PC-9 (cell line): Measurements from ENCODE around the gene PTPRD. TPM values are rescaled to one million over a fixed set of nuclear protein-coding genes. Genes with fewer than 3 reads are reported as not detected.

Experiments used
- BruUV-seq: library from RNA; stranded (reverse); fragments of 400-500 nt; replicated peaks from 2 replicates; lab custom pipeline; 2021; lab: Mats Ljungman, UMichigan
- CTCF ChIA-PET: fragments of 300-600 bp; sonication (Branson Sonifier 250); formaldehyde crosslinking; loops from one replicate; lab custom pipeline; 2022; ENCODE audit warnings: antibody characterized with exemption; lab: Charles Lee
- POLR2A ChIA-PET: fragments of 300-600 bp; sonication (Branson Sonifier 250); formaldehyde crosslinking; loops from one replicate; lab custom pipeline; 2022; ENCODE audit warnings: antibody characterized with exemption; ENCODE audit not compliant: unreplicated experiment; lab: Charles Lee
- DNase-seq, 2 experiments: peaks; one replicate each; pipeline versions ENCODE4 v3.0.0 to v3.0.0-alpha.2; 2015 to 2022; ENCODE audit warnings: mixed read lengths in 1 of 2
- H2AFZ ChIP-seq: fragments of 200-600 bp; sonication (generic); 2 replicates; pipeline ENCODE4 v1.8.1; 2017; ENCODE audit warnings: antibody characterized with exemption
- H3F3A ChIP-seq: fragments of 200-600 bp; sonication (generic); 2 replicates; pipeline ENCODE4 v1.8.1; 2017; ENCODE audit warnings: antibody characterized with exemption, mild to moderate bottlenecking, low read depth; ENCODE audit not compliant: insufficient read depth
- H3K27ac ChIP-seq: fragments of 200-600 bp; sonication (generic); 2 replicates; pipeline ENCODE4 v1.6.1; 2016; ENCODE audit warnings: mixed run types
- H3K27me3 ChIP-seq: fragments of 200-600 bp; sonication (generic); 2 replicates; pipeline ENCODE4 v1.6.1; 2016; ENCODE audit warnings: low read depth, mixed run types; ENCODE audit not compliant: insufficient read depth
- H3K36me3 ChIP-seq: fragments of 200-600 bp; sonication (generic); 2 replicates; pipeline ENCODE4 v1.6.1; 2016; ENCODE audit warnings: low read depth, mixed run types
- H3K4me1 ChIP-seq: fragments of 200-600 bp; sonication (generic); replicated peaks from 2 replicates; pipeline ENCODE4 v1.6.1; 2016; ENCODE audit warnings: mixed run types; ENCODE audit not compliant: insufficient read depth
- H3K4me2 ChIP-seq: fragments of 200-600 bp; sonication (generic); 2 replicates; pipeline ENCODE4 v1.6.1; 2017; ENCODE audit warnings: mixed run types
- H3K4me3 ChIP-seq: fragments of 200-600 bp; sonication (generic); 2 replicates; pipeline ENCODE4 v1.6.1; 2016; ENCODE audit warnings: mixed run types
- H3K79me2 ChIP-seq: fragments of 200-600 bp; sonication (generic); 2 replicates; pipeline ENCODE4 v1.6.1; 2017; ENCODE audit warnings: low read depth, mixed run types
- H3K9me2 ChIP-seq: fragments of 200-600 bp; sonication (generic); 2 replicates; pipeline ENCODE4 v1.8.1; 2017; ENCODE audit warnings: mild to moderate bottlenecking; ENCODE audit not compliant: insufficient read depth
- H3K9me3 ChIP-seq: fragments of 200-600 bp; sonication (generic); 2 replicates; pipeline ENCODE4 v1.8.1; 2016; ENCODE audit warnings: low read depth; ENCODE audit not compliant: insufficient read depth
- H4K20me1 ChIP-seq: fragments of 200-600 bp; sonication (generic); 2 replicates; pipeline ENCODE4 v1.8.1; 2017; ENCODE audit not compliant: insufficient read depth
- CTCF ChIP-seq: fragments of 200-600 bp; sonication (generic); conservative IDR thresholded peaks from 2 replicates; pipeline ENCODE4 v1.6.1; 2017; ENCODE audit warnings: mixed run types, antibody characterized with exemption, mild to moderate bottlenecking, moderate library complexity
- EZH2 ChIP-seq: fragments of 200-600 bp; sonication (generic); IDR thresholded peaks from 2 replicates; pipeline ENCODE4 v1.8.0; 2017; ENCODE audit warnings: antibody characterized with exemption, low read depth
- intact Hi-C: fragments of 100-400 bp; cut with micrococcal nuclease; formaldehyde crosslinking; loops from one replicate; pipeline ENCODE4 v1.10.0; 2022; ENCODE audit not compliant: unreplicated experiment
- total RNA-seq: library from RNA; stranded (reverse); gene quantifications from 2 replicates; pipeline ENCODE4 v1.2.3, GENCODE V29; 2021

Gene PTPRD
- total RNA-seq, 1 experiment from 2014 or later: not detected

DNA sequence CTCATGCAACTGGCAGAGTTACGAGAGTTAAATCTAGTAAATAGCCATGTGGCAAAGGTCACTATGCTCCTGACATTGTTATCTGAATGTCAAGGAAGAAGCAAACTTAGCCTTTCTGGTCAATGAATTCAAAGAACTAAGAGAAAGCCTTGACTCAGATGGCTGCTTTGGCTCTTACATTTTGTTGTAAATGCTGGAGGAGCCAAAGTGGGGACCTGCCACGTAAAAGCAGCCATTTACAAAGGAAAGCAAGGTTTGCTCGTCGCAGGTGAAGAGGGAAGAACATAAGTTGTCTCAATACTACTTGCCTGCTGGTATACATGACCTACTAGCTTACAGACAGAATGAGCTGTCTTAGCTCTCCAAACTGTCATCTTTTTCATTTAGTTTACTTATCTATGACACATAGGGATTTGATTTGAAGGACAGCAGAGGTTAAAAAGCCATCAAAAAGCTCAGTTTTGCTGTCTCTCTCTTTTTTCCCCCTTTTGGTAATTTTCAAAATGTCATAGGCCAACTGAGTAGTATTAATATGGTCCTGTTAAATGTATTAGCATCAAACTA, 1760.4 kb downstream of the PTPRD start:
- no peak for TF ChIP-seq EZH2
- no peak for TF ChIP-seq CTCF
- intact Hi-C loops: no loop called here

GRCh38 chr9:8850914-8851313, 1761.9 kb downstream of the PTPRD start:
- Histone ChIP-seq H3K27me3 (no peaks in the 10 kb centered on the region), H3K9me3 (no peaks in the 10 kb centered on the region), H3K4me1 (no peaks in the 10 kb centered on the region), H2AFZ (no peak overlapping the region), H3K9me2 (no peaks in the 10 kb centered on the region), H3K27ac (no peak overlapping the region), H3K36me3 (no peaks in the 10 kb centered on the region), H3F3A (no peaks in the 10 kb centered on the region), H3K79me2 (no peaks in the 10 kb centered on the region), H4K20me1 (no peaks in the 10 kb centered on the region), H3K4me2 (no peak overlapping the region), H3K4me3 (no peak overlapping the region)
- ChIA-PET POLR2A (no interaction called here), CTCF (no interaction called here)
- intact Hi-C loops: no loop called here
- no peak for DNase-seq
- no TSS peak for BruUV-seq
- TF ChIP-seq CTCF: no peak

More for the DNA sequence above, 1760.4 kb downstream of the PTPRD start:
- H4K20me1 ChIP-seq: no peaks in the 10 kb centered on the region
- no peaks in the 10 kb centered on the region for H3K27me3 ChIP-seq
- H3K4me3 ChIP-seq: no peak overlapping the region
- H3F3A ChIP-seq: no peaks in the 10 kb centered on the region
- CTCF ChIA-PET: no interaction called here
- no peaks in the 10 kb centered on the region for H3K36me3 ChIP-seq
- no peak overlapping the region for H2AFZ ChIP-seq
- no peak overlapping the region for H3K27ac ChIP-seq
- POLR2A ChIA-PET: no interaction called here
- H3K79me2 ChIP-seq: no peaks in the 10 kb centered on the region
- DNase-seq: no peak
- BruUV-seq: no TSS peak
- no peak overlapping the region for H3K4me2 ChIP-seq
- no peaks in the 10 kb centered on the region for H3K9me3 ChIP-seq
- H3K4me1 ChIP-seq: no peaks in the 10 kb centered on the region
- H3K9me2 ChIP-seq: no peaks in the 10 kb centered on the region

DNA sequence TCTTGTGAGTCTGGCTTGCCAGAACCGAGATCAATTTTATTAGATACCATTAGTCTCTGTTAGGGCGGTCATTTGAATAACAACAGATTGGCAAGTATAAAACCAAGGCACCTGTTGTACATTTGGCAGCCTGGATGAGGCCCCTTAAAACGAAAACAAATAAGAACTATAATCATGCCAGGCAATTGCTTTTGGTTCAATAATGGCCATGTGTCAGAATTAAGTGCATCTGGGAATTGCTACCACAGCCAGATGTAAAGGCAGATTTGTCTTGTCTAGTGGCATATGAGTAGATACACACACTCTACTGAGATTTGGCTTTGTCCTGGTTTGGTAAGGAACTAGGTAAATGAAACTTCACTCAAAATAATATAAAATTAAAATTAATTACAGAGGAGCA, 1767.0 kb downstream of the PTPRD start:
- no peaks in the 10 kb centered on the region for H3K27me3 ChIP-seq
- no peaks in the 10 kb centered on the region for H3K36me3 ChIP-seq
- DNase-seq: no peak
- ChIA-PET CTCF (no interaction called here), POLR2A (no interaction called here)
- no peak overlapping the region for H2AFZ ChIP-seq
- intact Hi-C loops: no loop called here
- H3K4me3 ChIP-seq: no peak overlapping the region
- H3K27ac ChIP-seq: no peak overlapping the region
- no peaks in the 10 kb centered on the region for H3K4me1 ChIP-seq
- no peaks in the 10 kb centered on the region for H3K9me3 ChIP-seq
- no peaks in the 10 kb centered on the region for H3K9me2 ChIP-seq
- BruUV-seq: no TSS peak
- H3K4me2 ChIP-seq: no peak overlapping the region
- no peaks in the 10 kb centered on the region for H3K79me2 ChIP-seq
- H3F3A ChIP-seq: no peaks in the 10 kb centered on the region
- TF ChIP-seq EZH2: no peak
- TF ChIP-seq CTCF: no peak
- no peaks in the 10 kb centered on the region for H4K20me1 ChIP-seq
